H4 (cell line): Measurements from ENCODE around the gene DRC7. TPM values are rescaled to one million over a fixed set of nuclear protein-coding genes. Genes with fewer than 3 reads are reported as not detected.
A peak's percentile ranks its signal among the peaks of the same experiment; 100 is the strongest.
"Not testable (repeated sequence)": the region's sequence is repeated elsewhere in the genome, so short reads cannot be mapped to it uniquely, and the experiment has no call there.

ENCODE experiments used
- DNase-seq: peaks from one replicate; pipeline ENCODE4 v3.0.0-alpha.2; 2015; ENCODE audit warnings: low spot score
- total RNA-seq: library from RNA; depleted of rRNA; stranded (reverse); fragments of >200 nt; shearing (Covaris generic); gene quantifications from 2 replicates; pipeline ENCODE4 v1.2.3, GENCODE V29; 2014

DRC7 gene
- total RNA-seq, 1 experiment from 2014 or later, result 0.02 TPM

GRCh38 chr16:57658878-57659674 is 35.5 kb upstream of the DRC7 start:
- no peak for DNase-seq

GRCh38 chr16:57660715-57661463 is 33.7 kb upstream of the DRC7 start:
- no peak for DNase-seq

- DNase-seq, result no peak
Observed at GRCh38 chr16:57661510-57661909, 33.1 kb upstream of the DRC7 start.

GRCh38 chr16:57661936-57662906 is 32.4 kb upstream of the DRC7 start:
- DNase-seq, result no peak

- no peak for DNase-seq
Observed at GRCh38 chr16:57663436-57663835, 31.2 kb upstream of the DRC7 start.

- DNase-seq, result no peak
Observed at GRCh38 chr16:57663917-57664661, 30.5 kb upstream of the DRC7 start.

- DNase-seq, result no peak
Observed at GRCh38 chr16:57664662-57665025, 30.0 kb upstream of the DRC7 start.

GRCh38 chr16:57665541-57665940 is 29.1 kb upstream of the DRC7 start:
- no peak for DNase-seq

- DNase-seq, result no peak
Observed at GRCh38 chr16:57666353-57667047, 28.1 kb upstream of the DRC7 start.

- DNase-seq, result no peak
Observed at GRCh38 chr16:57667048-57667525, 27.5 kb upstream of the DRC7 start.

- DNase-seq, result peak; percentile 42
Observed at GRCh38 chr16:57667526-57668262, 26.9 kb upstream of the DRC7 start.

- no peak for DNase-seq
Observed at GRCh38 chr16:57668263-57668571, 26.4 kb upstream of the DRC7 start, which contains the start of gene ADGRG3. TSS of gene ADGRG3 (plus strand) at chr16:57668306. CDS start at chr16:57668348, 42 bp downstream.

GRCh38 chr16:57668630-57669475 is 25.8 kb upstream of the DRC7 start:
- no peak for DNase-seq

- DNase-seq, result no peak
Observed at GRCh38 chr16:57669476-57670162, 25.0 kb upstream of the DRC7 start.

GRCh38 chr16:57670196-57670595 is 24.4 kb upstream of the DRC7 start:
- no peak for DNase-seq

GRCh38 chr16:57671451-57671850 is 23.2 kb upstream of the DRC7 start:
- not testable (repeated sequence) for DNase-seq

- DNase-seq, result no peak
Observed at GRCh38 chr16:57672416-57672815, 22.2 kb upstream of the DRC7 start.

GRCh38 chr16:57672824-57673223 is 21.8 kb upstream of the DRC7 start:
- no peak for DNase-seq
